Measurements from ENCODE around the gene MYL5. TPM values are rescaled to one million over a fixed set of nuclear protein-coding genes. Genes with fewer than 3 reads are reported as not detected.

Gene MYL5
- total and polyA plus RNA-seq, 2 of the 13 experiments (the other 11 are each of a cell fraction or from before 2014, with no cell fraction given) = 6.5 to 16.0 TPM

DNA sequence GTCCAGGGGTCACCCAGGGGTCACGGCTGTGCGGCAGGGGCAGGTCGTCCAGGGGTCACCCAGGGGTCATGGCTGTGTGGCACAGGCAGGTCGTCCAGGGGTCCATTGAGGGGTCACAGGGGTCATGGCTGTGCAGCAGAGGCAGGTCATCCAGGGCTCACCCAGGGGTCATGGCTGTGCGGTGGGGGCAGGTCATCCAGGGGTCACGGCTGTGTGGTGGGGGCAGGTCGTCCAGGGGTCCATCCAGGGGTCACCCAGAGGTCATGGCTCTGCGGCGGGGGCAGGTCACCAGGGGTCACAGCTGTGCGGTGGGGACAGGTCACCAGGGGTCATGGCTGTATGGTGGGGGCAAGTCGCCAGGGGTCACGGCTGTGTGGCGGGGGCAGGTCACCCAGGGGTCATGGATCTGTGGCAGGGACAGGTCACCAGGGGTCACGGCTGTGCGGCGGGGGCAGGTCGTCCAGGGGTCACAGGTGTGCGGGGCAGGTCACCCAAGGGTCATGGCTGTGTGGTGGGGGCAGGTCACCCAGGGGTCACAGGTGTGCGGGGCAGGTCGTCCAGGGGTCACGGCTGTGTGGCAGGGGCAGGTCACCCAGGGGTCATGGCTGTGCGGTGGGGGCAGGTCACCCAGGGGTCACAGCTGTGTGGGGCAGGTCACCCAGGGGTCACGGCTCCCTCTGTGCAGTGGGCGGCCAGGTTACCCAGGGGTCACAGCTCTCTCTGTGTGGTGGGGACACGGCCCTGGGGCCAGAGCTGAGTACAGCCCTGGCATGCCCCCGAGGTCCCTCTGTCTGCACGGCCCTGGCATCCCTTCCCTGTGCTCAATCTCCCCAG, 16.3 kb upstream of the MYL5 start (continued):
- TF ChIP-seq, protein P1, sequence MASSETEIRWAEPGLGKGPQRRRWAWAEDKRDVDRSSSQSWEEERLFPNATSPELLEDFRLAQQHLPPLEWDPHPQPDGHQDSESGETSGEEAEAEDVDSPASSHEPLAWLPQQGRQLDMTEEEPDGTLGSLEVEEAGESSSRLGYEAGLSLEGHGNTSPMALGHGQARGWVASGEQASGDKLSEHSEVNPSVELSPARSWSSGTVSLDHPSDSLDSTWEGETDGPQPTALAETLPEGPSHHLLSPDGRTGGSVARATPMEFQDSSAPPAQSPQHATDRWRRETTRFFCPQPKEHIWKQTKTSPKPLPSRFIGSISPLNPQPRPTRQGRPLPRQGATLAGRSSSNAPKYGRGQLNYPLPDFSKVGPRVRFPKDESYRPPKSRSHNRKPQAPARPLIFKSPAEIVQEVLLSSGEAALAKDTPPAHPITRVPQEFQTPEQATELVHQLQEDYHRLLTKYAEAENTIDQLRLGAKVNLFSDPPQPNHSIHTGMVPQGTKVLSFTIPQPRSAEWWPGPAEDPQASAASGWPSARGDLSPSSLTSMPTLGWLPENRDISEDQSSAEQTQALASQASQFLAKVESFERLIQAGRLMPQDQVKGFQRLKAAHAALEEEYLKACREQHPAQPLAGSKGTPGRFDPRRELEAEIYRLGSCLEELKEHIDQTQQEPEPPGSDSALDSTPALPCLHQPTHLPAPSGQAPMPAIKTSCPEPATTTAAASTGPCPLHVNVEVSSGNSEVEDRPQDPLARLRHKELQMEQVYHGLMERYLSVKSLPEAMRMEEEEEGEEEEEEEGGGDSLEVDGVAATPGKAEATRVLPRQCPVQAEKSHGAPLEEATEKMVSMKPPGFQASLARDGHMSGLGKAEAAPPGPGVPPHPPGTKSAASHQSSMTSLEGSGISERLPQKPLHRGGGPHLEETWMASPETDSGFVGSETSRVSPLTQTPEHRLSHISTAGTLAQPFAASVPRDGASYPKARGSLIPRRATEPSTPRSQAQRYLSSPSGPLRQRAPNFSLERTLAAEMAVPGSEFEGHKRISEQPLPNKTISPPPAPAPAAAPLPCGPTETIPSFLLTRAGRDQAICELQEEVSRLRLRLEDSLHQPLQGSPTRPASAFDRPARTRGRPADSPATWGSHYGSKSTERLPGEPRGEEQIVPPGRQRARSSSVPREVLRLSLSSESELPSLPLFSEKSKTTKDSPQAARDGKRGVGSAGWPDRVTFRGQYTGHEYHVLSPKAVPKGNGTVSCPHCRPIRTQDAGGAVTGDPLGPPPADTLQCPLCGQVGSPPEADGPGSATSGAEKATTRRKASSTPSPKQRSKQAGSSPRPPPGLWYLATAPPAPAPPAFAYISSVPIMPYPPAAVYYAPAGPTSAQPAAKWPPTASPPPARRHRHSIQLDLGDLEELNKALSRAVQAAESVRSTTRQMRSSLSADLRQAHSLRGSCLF (CRISPR knock-in tag; IDR thresholded peaks at IDR 0.05; ENCODE audit: borderline replicate concordance) = no peak

DNA sequence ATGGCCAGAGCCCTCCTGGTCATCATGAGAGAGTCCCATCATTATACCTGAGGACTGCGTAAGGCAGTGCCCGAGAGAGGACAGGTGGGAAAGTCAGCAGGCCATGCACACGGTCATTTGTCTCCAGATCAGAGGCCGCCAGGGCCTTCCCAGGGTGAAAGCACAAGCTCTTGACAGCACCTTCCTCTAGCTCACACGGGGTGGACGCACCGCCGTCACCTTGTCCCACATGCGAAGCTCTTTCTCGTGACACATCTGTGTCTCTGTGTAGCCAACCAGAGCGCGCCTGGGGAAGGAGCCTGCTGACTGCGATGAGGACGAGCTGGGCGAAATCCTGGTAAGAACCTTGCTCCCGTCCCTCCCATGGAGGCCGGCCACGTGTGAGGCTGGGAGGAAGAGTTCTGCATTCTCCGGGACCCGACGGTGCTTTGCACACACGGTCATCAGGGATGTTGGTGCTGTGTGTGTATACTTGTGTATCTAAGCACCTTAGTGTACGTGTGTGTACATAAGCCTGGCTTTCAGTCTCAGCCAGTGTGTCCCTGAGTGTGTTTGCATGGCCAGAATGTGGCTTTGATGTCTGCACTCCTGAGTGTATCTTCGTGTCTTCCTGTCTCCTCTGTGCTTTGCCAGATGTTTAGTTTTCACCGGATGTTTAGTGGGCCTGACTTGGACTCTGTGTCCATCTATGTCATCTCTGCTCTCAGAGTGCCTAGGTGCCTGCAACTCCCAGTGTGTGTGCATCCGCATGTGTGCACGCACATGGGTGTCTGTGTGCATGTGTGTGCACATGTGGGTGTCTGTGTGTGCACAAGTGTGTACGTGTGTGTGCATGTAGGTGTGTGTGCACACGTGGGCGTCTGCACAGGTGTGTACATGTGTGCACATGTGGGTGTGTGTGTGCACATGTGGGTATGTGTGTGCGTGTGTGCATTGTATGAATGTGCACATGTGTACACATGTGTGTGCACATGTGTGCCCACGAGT, 15.4 kb upstream of the MYL5 start:
- FAIRE-seq = no peak
- TF ChIP-seq, protein P2, sequence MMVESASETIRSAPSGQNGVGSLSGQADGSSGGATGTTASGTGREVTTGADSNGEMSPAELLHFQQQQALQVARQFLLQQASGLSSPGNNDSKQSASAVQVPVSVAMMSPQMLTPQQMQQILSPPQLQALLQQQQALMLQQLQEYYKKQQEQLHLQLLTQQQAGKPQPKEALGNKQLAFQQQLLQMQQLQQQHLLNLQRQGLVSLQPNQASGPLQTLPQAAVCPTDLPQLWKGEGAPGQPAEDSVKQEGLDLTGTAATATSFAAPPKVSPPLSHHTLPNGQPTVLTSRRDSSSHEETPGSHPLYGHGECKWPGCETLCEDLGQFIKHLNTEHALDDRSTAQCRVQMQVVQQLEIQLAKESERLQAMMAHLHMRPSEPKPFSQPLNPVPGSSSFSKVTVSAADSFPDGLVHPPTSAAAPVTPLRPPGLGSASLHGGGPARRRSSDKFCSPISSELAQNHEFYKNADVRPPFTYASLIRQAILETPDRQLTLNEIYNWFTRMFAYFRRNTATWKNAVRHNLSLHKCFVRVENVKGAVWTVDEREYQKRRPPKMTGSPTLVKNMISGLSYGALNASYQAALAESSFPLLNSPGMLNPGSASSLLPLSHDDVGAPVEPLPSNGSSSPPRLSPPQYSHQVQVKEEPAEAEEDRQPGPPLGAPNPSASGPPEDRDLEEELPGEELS (CRISPR knock-in tag; IDR thresholded peaks at IDR 0.05) = peak; percentile 85
- TF ChIP-seq ZMYM4 (CRISPR knock-in tag; IDR thresholded peaks at IDR 0.05) (no peak), ZNF772 (CRISPR knock-in tag; IDR thresholded peaks at IDR 0.05) (peak; percentile 70; the same call in 1 of the 2 replicates), SALL1 (CRISPR knock-in tag; IDR thresholded peaks at IDR 0.05) (peak; percentile 86), CBX2 (IDR thresholded peaks at IDR 0.05; ENCODE audit: low read depth, low read length) (no peak), CBX2 (CRISPR knock-in tag; IDR thresholded peaks at IDR 0.05; ENCODE audit: low read depth) (no peak), TBP (CRISPR knock-in tag; IDR thresholded peaks at IDR 0.05) (no peak), SOX6 (IDR thresholded peaks at IDR 0.05) (no peak), SOX6 (CRISPR knock-in tag; IDR thresholded peaks at IDR 0.05) (peak; percentile 42; the same call in 1 of the 2 replicates), KDM3A (CRISPR knock-in tag; IDR thresholded peaks at IDR 0.05; ENCODE audit: low read depth) (no peak)
- TF ChIP-seq, protein P3, sequence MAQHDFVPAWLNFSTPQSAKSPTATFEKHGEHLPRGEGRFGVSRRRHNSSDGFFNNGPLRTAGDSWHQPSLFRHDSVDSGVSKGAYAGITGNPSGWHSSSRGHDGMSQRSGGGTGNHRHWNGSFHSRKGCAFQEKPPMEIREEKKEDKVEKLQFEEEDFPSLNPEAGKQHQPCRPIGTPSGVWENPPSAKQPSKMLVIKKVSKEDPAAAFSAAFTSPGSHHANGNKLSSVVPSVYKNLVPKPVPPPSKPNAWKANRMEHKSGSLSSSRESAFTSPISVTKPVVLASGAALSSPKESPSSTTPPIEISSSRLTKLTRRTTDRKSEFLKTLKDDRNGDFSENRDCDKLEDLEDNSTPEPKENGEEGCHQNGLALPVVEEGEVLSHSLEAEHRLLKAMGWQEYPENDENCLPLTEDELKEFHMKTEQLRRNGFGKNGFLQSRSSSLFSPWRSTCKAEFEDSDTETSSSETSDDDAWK (CRISPR knock-in tag; IDR thresholded peaks at IDR 0.05) = no peak

More for the DNA sequence above, 15.4 kb upstream of the MYL5 start:
- Histone ChIP-seq H3K79me2 (ENCODE audit: insufficient read depth, low read length) (no peaks in the 10 kb centered on the region), H3K4me1 (ENCODE audit: insufficient read depth, low read length) (peaks cover 65% of the 10 kb centered on the region), H3K9ac (ENCODE audit: insufficient read depth, low read depth, low read length) (no peak overlapping the region), H3K4me2 (ENCODE audit: low read depth, low read length) (0 out of 2 replicates have a peak overlapping the region, but pooled peaks have one; percentile 18), H4K20me1 (ENCODE audit: insufficient read depth, low read length) (no peaks in the 10 kb centered on the region), H3K27me3 (ENCODE audit: control insufficient read depth in 1 of 2, insufficient read depth in 2 of 2, low read length in 2 of 2) (peaks cover 5 to 13% of the 10 kb centered on the region in 2 experiments; a peak in 4 of 5 replicates), H3K27ac (ENCODE audit: extremely low read length, insufficient read depth, low read length) (no peak overlapping the region), H3K9me3 (ENCODE audit: low read length) (no peaks in the 10 kb centered on the region), H3K36me3 (replicated peaks in 1 of 2; ENCODE audit: control insufficient read depth in 1 of 2, insufficient read depth in 2 of 2, low read length in 2 of 2) (no peaks in the 10 kb centered on the region), H3K4me3 (replicated peaks in 1 of 3; ENCODE audit: insufficient read depth in 1 of 3, low read depth in 2 of 3, low read length in 3 of 3) (no peak overlapping the region), H2AFZ (ENCODE audit: low read length) (no peak overlapping the region)
- POLR2A ChIA-PET = no interaction called here
- intact Hi-C loops (cut with micrococcal nuclease; ENCODE audit: unreplicated experiment) (no loop called here), in situ Hi-C loops (cut with HindIII; ENCODE audit: extremely low pct_ligation_motif_present, low pct_unique_long_range_greater_than_20kb) (no loop called here)
- no TSS peak for BruUV-seq (replicated peaks)
- 51% methylated on average over 26 of the region's 32 CpGs for WGBS (ENCODE audit: low lambda C conversion rate)
- CTCF ChIA-PET (ENCODE audit: low intra/inter-chr PET ratio, low total read pairs) = no interaction called here
- DNase-seq (ENCODE audit: low spot score) (peak; percentile 77), ATAC-seq (peak; percentile 40)
